ENCODE data around the gene CHST12. TPM values are rescaled to one million over a fixed set of nuclear protein-coding genes. Genes with fewer than 3 reads are reported as not detected.

Gene CHST12
- total RNA-seq, 2 donors from 2014 or later, result 14.5 to 18.5 TPM

DNA sequence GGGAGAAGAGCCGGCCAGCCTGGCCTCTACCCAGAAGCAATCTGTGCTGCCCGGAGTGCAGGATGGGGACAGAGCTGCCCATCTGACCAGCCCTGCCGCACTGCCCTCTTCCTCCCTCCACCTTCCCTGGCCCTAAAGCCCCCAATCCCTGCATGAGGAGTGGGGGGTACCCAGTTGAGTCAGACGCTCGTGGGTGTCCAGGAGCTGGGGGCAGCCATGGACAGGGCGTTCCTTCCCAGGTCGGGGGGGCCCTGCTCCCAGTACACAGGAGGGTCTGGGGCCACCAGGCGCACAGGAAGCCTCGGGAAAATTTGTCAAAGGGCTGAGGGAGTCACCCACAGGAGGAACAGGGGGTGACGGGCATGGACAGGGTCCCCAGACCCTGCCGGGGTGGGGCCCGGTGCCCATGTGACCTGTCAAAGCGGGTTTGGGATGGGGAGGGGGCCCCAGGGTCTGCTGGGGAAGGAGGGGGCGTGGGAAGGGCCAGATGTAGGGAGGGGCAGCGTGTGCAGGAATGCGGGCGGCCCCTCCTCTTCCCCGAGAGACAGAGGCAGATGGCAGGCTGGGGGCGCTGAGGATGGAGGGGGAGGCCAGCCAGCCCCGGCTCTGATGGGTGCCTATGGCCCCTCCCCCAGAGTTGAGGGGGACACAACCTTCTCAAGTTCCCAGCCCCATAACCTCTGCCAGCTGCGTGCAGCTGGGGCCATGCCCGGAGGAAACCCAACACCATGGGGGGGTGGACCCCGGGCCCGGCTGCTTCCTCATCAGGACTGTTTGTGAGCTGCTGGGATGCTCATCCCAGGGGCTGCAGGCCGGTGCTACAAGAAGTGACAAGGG is 94.3 kb downstream of the CHST12 start:
- no peaks in the 10 kb centered on the region for H3K27me3 Mint-ChIP-seq (ENCODE audit: insufficient read depth)
- no peaks in the 10 kb centered on the region for H3K27me3 ChIP-seq (ENCODE audit: control insufficient read depth, insufficient read depth, low read length, poor library complexity, severe bottlenecking)
- peak overlapping the region; percentile 44 for H3K27ac ChIP-seq (ENCODE audit: low read depth, low read length)
- H3K36me3 Mint-ChIP-seq (ENCODE audit: low read depth), result no peaks in the 10 kb centered on the region
- H3K36me3 ChIP-seq (ENCODE audit: control insufficient read depth, insufficient read depth, low read length), result no peaks in the 10 kb centered on the region
- peak; percentile 71 for DNase-seq
- no peak overlapping the region for H3K4me3 Mint-ChIP-seq
- H3K4me1 ChIP-seq (ENCODE audit: control insufficient read depth, insufficient read depth, low read length), result peaks cover 16% of the 10 kb centered on the region
- H3K9me3 Mint-ChIP-seq, result no peaks in the 10 kb centered on the region
- TF ChIP-seq, protein P1, sequence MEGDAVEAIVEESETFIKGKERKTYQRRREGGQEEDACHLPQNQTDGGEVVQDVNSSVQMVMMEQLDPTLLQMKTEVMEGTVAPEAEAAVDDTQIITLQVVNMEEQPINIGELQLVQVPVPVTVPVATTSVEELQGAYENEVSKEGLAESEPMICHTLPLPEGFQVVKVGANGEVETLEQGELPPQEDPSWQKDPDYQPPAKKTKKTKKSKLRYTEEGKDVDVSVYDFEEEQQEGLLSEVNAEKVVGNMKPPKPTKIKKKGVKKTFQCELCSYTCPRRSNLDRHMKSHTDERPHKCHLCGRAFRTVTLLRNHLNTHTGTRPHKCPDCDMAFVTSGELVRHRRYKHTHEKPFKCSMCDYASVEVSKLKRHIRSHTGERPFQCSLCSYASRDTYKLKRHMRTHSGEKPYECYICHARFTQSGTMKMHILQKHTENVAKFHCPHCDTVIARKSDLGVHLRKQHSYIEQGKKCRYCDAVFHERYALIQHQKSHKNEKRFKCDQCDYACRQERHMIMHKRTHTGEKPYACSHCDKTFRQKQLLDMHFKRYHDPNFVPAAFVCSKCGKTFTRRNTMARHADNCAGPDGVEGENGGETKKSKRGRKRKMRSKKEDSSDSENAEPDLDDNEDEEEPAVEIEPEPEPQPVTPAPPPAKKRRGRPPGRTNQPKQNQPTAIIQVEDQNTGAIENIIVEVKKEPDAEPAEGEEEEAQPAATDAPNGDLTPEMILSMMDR (conservative IDR thresholded peaks at IDR 0.05), result no peak
- no peaks in the 10 kb centered on the region for H3K9me3 ChIP-seq (ENCODE audit: control insufficient read depth, low read length)
- no peak overlapping the region for H3K9ac ChIP-seq (ENCODE audit: extremely low read depth, low read length, poor library complexity, severe bottlenecking)
- 75 to 83% methylated on average over 14 to 25 of the region's 25 CpGs for WGBS, 2 experiments (ENCODE audit: insufficient coverage in 1 of 2, insufficient read length in 1 of 2)
- peaks cover 15% of the 10 kb centered on the region for H3K4me1 Mint-ChIP-seq
- no peak overlapping the region for H3K27ac Mint-ChIP-seq
- no peak overlapping the region for H3K4me3 ChIP-seq (ENCODE audit: low read length)

Other genes with a start within 250 kb of the CHST12 start
- gene MAD1L1, start 170.7 kb upstream of the CHST12 start, total RNA-seq, result 10 to 100 TPM; 59.1 to 61.4 TPM
- gene MRM2, start 161.4 kb upstream of the CHST12 start, total RNA-seq, result 10 to 100 TPM; 38.9 TPM
- 10 to 100 TPM; 56.0 to 84.7 TPM for gene NUDT1, start 161.4 kb upstream of the CHST12 start, total RNA-seq
- gene SNX8, start 89.2 kb upstream of the CHST12 start, total RNA-seq, result 10 to 100 TPM; 53.0 to 53.2 TPM
- gene EIF3B, start 48.8 kb upstream of the CHST12 start, total RNA-seq, result 100 to 1,000 TPM; 172 to 220 TPM
- not detected for gene GRIFIN, start 72.8 kb downstream of the CHST12 start, total RNA-seq
- gene LFNG, start 116.2 kb downstream of the CHST12 start, total RNA-seq, result 10 to 100 TPM; 16.0 to 47.2 TPM
- 10 to 100 TPM; 42.1 to 42.7 TPM for gene BRAT1, start 151.9 kb downstream of the CHST12 start, total RNA-seq
- gene IQCE, start 155.4 kb downstream of the CHST12 start, total RNA-seq, result 10 to 100 TPM; 15.4 to 20.8 TPM
- 100 to 1,000 TPM; 145 to 152 TPM for gene TTYH3, start 228.4 kb downstream of the CHST12 start, total RNA-seq